Measurements from ENCODE around the gene ZNF804B.

DNA sequence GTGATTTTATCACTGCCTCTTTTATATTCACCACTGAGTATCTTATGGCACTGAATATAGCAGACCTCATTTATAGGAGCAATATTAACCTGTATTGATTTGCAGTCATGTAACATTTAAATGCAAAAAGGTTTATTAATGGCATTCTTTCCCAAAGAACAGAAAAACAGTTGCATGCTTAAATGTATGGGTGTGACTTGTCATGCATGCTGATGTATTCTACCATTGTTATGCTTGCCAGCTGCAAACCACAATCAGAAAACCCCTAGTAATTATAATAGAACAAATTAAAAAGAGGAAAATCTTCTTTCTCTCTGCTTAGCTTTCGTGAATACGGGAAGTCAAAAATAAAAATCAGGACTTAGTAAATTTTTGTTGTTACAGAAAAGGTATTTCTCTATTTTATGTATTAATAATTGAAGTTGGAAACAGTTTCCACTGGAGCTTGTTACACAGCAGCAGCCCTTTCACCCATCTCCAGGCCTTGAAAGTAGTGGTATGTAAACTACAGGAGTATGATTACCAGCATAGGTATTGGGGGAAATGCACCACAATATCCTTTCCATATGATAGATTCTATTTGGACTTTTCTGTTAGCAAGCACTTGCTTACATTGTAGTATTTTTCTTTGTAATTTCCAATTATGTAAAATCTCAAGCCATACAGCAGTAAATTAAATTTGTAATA, 183.5 kb downstream of the ZNF804B start:
- TF ChIP-seq POLR2AphosphoS5 (IDR thresholded peaks at IDR 0.05) (no peak), POLR2A (IDR thresholded peaks at IDR 0.05) (no peak), EP300 (IDR thresholded peaks at IDR 0.05) (no peak)
- TF ChIP-seq, protein P1, sequence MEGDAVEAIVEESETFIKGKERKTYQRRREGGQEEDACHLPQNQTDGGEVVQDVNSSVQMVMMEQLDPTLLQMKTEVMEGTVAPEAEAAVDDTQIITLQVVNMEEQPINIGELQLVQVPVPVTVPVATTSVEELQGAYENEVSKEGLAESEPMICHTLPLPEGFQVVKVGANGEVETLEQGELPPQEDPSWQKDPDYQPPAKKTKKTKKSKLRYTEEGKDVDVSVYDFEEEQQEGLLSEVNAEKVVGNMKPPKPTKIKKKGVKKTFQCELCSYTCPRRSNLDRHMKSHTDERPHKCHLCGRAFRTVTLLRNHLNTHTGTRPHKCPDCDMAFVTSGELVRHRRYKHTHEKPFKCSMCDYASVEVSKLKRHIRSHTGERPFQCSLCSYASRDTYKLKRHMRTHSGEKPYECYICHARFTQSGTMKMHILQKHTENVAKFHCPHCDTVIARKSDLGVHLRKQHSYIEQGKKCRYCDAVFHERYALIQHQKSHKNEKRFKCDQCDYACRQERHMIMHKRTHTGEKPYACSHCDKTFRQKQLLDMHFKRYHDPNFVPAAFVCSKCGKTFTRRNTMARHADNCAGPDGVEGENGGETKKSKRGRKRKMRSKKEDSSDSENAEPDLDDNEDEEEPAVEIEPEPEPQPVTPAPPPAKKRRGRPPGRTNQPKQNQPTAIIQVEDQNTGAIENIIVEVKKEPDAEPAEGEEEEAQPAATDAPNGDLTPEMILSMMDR (IDR thresholded peaks at IDR 0.05): no peak

Data from sigmoid colon (tissue), 4 donors.